Smooth muscle cell (in vitro differentiated cells): ENCODE results near the gene DERA. TPM values are rescaled to one million over a fixed set of nuclear protein-coding genes. Genes with fewer than 3 reads are reported as not detected.
A peak's percentile ranks its signal among the peaks of the same experiment; 100 is the strongest.

ENCODE experiments used
- DNase-seq: peaks from one replicate; lab custom pipeline; 2025; ENCODE audit not compliant: unreplicated experiment; lab: John Stamatoyannopoulos, UW
- H2AFZ ChIP-seq: fragments of 200-600 bp; sonication (generic); 2 replicates; pipeline ENCODE4 v1.6.0; 2016; ENCODE audit warnings: antibody characterized with exemption, low read depth, mild to moderate bottlenecking
- H3F3A ChIP-seq: fragments of 200-600 bp; sonication (generic); 2 replicates; pipeline ENCODE4 v1.6.0; 2017; ENCODE audit warnings: antibody characterized with exemption, low read depth
- H3K27ac ChIP-seq: fragments of 200-600 bp; sonication (generic); 2 replicates; pipeline ENCODE4 v1.5.1; 2016; ENCODE audit warnings: low read depth, mild to moderate bottlenecking
- H3K27me3 ChIP-seq: fragments of 200-600 bp; sonication (generic); 2 replicates; pipeline ENCODE4 v1.6.1; 2016; ENCODE audit warnings: low read depth, mild to moderate bottlenecking
- H3K36me3 ChIP-seq: fragments of 200-600 bp; sonication (generic); 2 replicates; pipeline ENCODE4 v1.5.1; 2016; ENCODE audit warnings: low read depth
- H3K4me1 ChIP-seq: fragments of 200-600 bp; sonication (generic); 2 replicates; pipeline ENCODE4 v1.5.1; 2016; ENCODE audit warnings: low read depth
- H3K4me2 ChIP-seq: fragments of 200-600 bp; sonication (generic); 2 replicates; pipeline ENCODE4 v1.6.0; 2016; ENCODE audit warnings: mild to moderate bottlenecking
- H3K4me3 ChIP-seq: fragments of 200-600 bp; sonication (generic); 2 replicates; pipeline ENCODE4 v1.5.1; 2016; ENCODE audit warnings: mild to moderate bottlenecking
- H3K79me2 ChIP-seq: fragments of 200-600 bp; sonication (generic); 2 replicates; pipeline ENCODE4 v1.6.0; 2016; ENCODE audit warnings: low read depth, mild to moderate bottlenecking
- H3K9ac ChIP-seq: fragments of 200-600 bp; sonication (generic); 2 replicates; pipeline ENCODE4 v1.6.0; 2016; ENCODE audit warnings: low read depth
- H3K9me3 ChIP-seq: fragments of 200-600 bp; sonication (generic); replicated peaks from 2 replicates; pipeline ENCODE4 v1.5.1; 2016; ENCODE audit warnings: low read depth
- H4K20me1 ChIP-seq: fragments of 200-600 bp; sonication (generic); 2 replicates; pipeline ENCODE4 v1.6.0; 2016; ENCODE audit warnings: low read depth
- WGBS: methylation state at CpG from one replicate; pipeline ENCODE4 v1.1.7; 2016; ENCODE audit warnings: low lambda C conversion rate; 5-methylcytosine and 5-hydroxymethylcytosine counted together
- polyA plus RNA-seq: library from polyadenylated mRNA; unstranded; fragments of >200 nt; fragmentation: Nextera tagmentation; extraction: Ambion mirVana; gene quantifications from 2 replicates; pipeline ENCODE4 v1.2.1, GENCODE V29; 2016
- total RNA-seq: library from RNA; depleted of rRNA; stranded (reverse); fragments of >200 nt; gene quantifications from 2 replicates; pipeline ENCODE4 v1.2.3, GENCODE V29; 2014
- TF ChIP-seq, protein P1 (sequence below): fragments of 200-600 bp; sonication (generic); IDR thresholded peaks from 2 replicates; pipeline ENCODE4 v1.5.1; 2017; ENCODE audit warnings: borderline replicate concordance, mild to moderate bottlenecking, antibody characterized with exemption; ENCODE audit not compliant: insufficient read depth, poor library complexity, severe bottlenecking

DERA gene
- total and polyA plus RNA-seq, 2 experiments from 2014 or later: 23.3 to 35.1 TPM

DNA sequence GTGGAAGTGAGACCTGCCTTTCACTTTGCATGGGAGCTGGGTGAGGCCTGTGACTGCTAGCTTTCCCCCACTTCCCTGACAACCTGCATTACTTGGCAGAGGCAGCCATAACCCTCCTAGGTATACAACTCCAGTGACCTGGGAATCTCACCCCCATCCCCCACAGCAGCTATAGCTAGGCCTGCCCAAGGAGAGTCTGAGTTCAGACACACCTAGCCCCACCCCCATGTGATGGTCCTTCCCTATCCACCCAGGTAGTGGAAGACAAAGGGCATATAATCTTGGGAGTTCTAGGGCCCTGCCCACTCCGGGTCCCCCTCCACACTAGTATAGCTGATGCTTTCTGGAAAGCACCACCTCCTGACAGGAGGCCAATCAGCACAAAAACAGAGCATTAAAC lies 35.3 kb upstream of the DERA start:
- Histone ChIP-seq H3K79me2 (no peaks in the 10 kb centered on the region), H3F3A (no peaks in the 10 kb centered on the region)
- TF ChIP-seq, protein P1, sequence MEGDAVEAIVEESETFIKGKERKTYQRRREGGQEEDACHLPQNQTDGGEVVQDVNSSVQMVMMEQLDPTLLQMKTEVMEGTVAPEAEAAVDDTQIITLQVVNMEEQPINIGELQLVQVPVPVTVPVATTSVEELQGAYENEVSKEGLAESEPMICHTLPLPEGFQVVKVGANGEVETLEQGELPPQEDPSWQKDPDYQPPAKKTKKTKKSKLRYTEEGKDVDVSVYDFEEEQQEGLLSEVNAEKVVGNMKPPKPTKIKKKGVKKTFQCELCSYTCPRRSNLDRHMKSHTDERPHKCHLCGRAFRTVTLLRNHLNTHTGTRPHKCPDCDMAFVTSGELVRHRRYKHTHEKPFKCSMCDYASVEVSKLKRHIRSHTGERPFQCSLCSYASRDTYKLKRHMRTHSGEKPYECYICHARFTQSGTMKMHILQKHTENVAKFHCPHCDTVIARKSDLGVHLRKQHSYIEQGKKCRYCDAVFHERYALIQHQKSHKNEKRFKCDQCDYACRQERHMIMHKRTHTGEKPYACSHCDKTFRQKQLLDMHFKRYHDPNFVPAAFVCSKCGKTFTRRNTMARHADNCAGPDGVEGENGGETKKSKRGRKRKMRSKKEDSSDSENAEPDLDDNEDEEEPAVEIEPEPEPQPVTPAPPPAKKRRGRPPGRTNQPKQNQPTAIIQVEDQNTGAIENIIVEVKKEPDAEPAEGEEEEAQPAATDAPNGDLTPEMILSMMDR: no peak

GRCh38 chr12:15879413-15879812 lies 31.7 kb upstream of the DERA start:
- 84% methylated on average over 3 of the region's 3 CpGs for WGBS
- DNase-seq: no peak
- no peaks in the 10 kb centered on the region for H3F3A ChIP-seq
- no peaks in the 10 kb centered on the region for H3K9me3 ChIP-seq
- no peak overlapping the region for H3K27ac ChIP-seq
- H3K4me1 ChIP-seq: peaks cover 21% of the 10 kb centered on the region
- no peaks in the 10 kb centered on the region for H3K27me3 ChIP-seq
- H3K79me2 ChIP-seq: peaks cover 21% of the 10 kb centered on the region
- peaks cover 15% of the 10 kb centered on the region for H4K20me1 ChIP-seq
- no peak overlapping the region for H2AFZ ChIP-seq
- no peak overlapping the region for H3K4me2 ChIP-seq
- no peak overlapping the region for H3K9ac ChIP-seq
- no peaks in the 10 kb centered on the region for H3K36me3 ChIP-seq
- TF ChIP-seq, protein P1: no peak
- H3K4me3 ChIP-seq: no peak overlapping the region

More for the DNA sequence above, 35.3 kb upstream of the DERA start:
- Histone ChIP-seq H3K4me3 (no peak overlapping the region), H3K27me3 (no peaks in the 10 kb centered on the region), H3K9ac (no peak overlapping the region), H3K4me1 (peaks cover under 1% of the 10 kb centered on the region), H3K36me3 (no peaks in the 10 kb centered on the region), H3K4me2 (no peak overlapping the region), H3K27ac (no peak overlapping the region), H4K20me1 (no peaks in the 10 kb centered on the region), H3K9me3 (no peaks in the 10 kb centered on the region), H2AFZ (no peak overlapping the region)
- DNase-seq: no peak
- 91% methylated on average over 1 of the region's 1 CpG for WGBS

DNA sequence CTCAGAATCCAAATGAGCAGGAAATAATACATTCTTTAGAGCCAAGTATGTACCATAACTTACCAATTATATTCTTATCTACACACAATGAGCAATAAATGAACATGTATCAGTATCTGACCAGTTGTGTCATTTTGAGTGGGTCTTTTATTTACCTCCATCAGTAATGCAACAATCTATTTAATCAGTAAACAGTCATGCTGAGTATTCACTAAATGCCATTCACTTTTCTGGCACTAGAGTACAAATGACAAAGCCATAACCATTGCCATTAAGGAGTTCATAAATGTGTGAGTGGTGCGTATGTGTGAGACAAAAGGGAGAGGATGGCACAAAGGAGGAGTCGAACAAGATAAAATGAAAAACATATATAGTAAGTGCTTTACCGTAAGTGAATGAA lies 30.4 kb upstream of the DERA start:
- 89% methylated on average over 3 of the region's 3 CpGs for WGBS
- peak overlapping the region; percentile 70 for H2AFZ ChIP-seq

More for the DNA sequence above, 30.4 kb upstream of the DERA start:
- no peak overlapping the region for H3K4me3 ChIP-seq
- peak overlapping the region; percentile 97 for H3K4me2 ChIP-seq
- peaks cover 29% of the 10 kb centered on the region for H4K20me1 ChIP-seq
- peaks cover 34% of the 10 kb centered on the region for H3K79me2 ChIP-seq
- no peaks in the 10 kb centered on the region for H3K27me3 ChIP-seq
- no peaks in the 10 kb centered on the region for H3F3A ChIP-seq
- H3K27ac ChIP-seq: peak overlapping the region; percentile 99
- peaks cover 26% of the 10 kb centered on the region for H3K4me1 ChIP-seq
- TF ChIP-seq, protein P1: no peak
- H3K9me3 ChIP-seq: no peaks in the 10 kb centered on the region
- no peak for DNase-seq
- no peak overlapping the region for H3K9ac ChIP-seq
- no peaks in the 10 kb centered on the region for H3K36me3 ChIP-seq
